ENCODE data around the gene STXBP5. TPM values are rescaled to one million over a fixed set of nuclear protein-coding genes. Genes with fewer than 3 reads are reported as not detected.

Gene STXBP5
- total and polyA plus RNA-seq, 9 of the 15 experiments (the other 6 are each of a cell fraction or from before 2014, with no cell fraction given): 23.3 to 172 (median 71.5) TPM

GRCh38 chr6:147434516-147434915, 230.3 kb downstream of the STXBP5 start:
- Histone ChIP-seq H4K20me1 (replicated peaks; ENCODE audit: control insufficient read depth, insufficient read depth, low read length) (no peaks in the 10 kb centered on the region), H3K9me1 (ENCODE audit: control insufficient read depth, insufficient read depth, low read length) (no peaks in the 10 kb centered on the region), H3K4me3 (no peak overlapping the region), H3K27me3 (ENCODE audit: control insufficient read depth in 2 of 2, insufficient read depth in 2 of 2, low read length in 2 of 2) (peaks cover 14 to 17% of the 10 kb centered on the region in 2 experiments), H3K9ac (ENCODE audit: insufficient read depth in 1 of 2, low read depth in 2 of 2, low read length in 2 of 2) (no peak overlapping the region), H3K36me3 (ENCODE audit: control insufficient read depth, insufficient read depth, low read length) (no peaks in the 10 kb centered on the region), H3K4me2 (ENCODE audit: insufficient read depth, low read length) (no peak overlapping the region), H3K9me3 (replicated peaks; ENCODE audit: control insufficient read depth, insufficient read depth, low read depth, low read length) (no peaks in the 10 kb centered on the region), H3K27ac (ENCODE audit: extremely low read depth, low read depth, low read length) (no peak overlapping the region), H2AFZ (ENCODE audit: low read depth, low read length) (no peak overlapping the region), H3K4me1 (replicated peaks in 1 of 2; ENCODE audit: control insufficient read depth in 2 of 2, insufficient read depth in 2 of 2, low read length in 2 of 2) (peaks cover 0 to 3% of the 10 kb centered on the region in 2 experiments; a peak in 2 of 5 replicates), H3K79me2 (ENCODE audit: control insufficient read depth, insufficient read depth, low read length) (no peaks in the 10 kb centered on the region)
- WGBS (ENCODE audit: insufficient coverage, low coverage, missing lambda C conversion rate): 3% methylated on average over 4 of the region's 4 CpGs
- ChIA-PET POLR2A (interaction anchor here (1.9 kb wide), 1 partner anchor 10 kb away, joined by 6 read pairs; no protein-coding TSS in a partner anchor), CTCF (ENCODE audit: low intra/inter-chr PET ratio) (no interaction called here)
- BruUV-seq (replicated peaks): no TSS peak
- FAIRE-seq: no peak
- no peak for ATAC-seq
- no peak for TF ChIP-seq ZC3H8 (IDR thresholded peaks at IDR 0.05)
- no peak for TF ChIP-seq MEF2A (IDR thresholded peaks at IDR 0.05; ENCODE audit: control insufficient read depth, low read depth, low read length)
- TF ChIP-seq IRF2 (CRISPR knock-in tag; IDR thresholded peaks at IDR 0.05): no peak
- TF ChIP-seq ZKSCAN1 (IDR thresholded peaks at IDR 0.05; ENCODE audit: low read depth, low read length): no peak
- TF ChIP-seq POLR2AphosphoS2 (IDR thresholded peaks at IDR 0.05; ENCODE audit: low read length): no peak
- no peak for TF ChIP-seq ZNF175 (CRISPR knock-in tag; IDR thresholded peaks at IDR 0.05; ENCODE audit: low read depth)
- no peak for TF ChIP-seq ZNF707 (CRISPR knock-in tag; conservative IDR thresholded peaks at IDR 0.05)
- peak; percentile 36; the same call in 1 of the 2 replicates for TF ChIP-seq ZNF316 (IDR thresholded peaks at IDR 0.05)
- DNase-seq (ENCODE audit: extremely low read depth in 1 of 4, low spot score in 3 of 4): no peak
- intact Hi-C loops (cut with micrococcal nuclease) (no loop called here), in situ Hi-C loops (cut with MboI) (no loop called here)

GRCh38 chr6:147437615-147438014, 233.4 kb downstream of the STXBP5 start:
- H3K27me3 ChIP-seq (ENCODE audit: control insufficient read depth in 2 of 2, insufficient read depth in 2 of 2, low read length in 2 of 2): peaks cover 9 to 11% of the 10 kb centered on the region in 2 experiments; a peak in 4 of 5 replicates
- no peaks in the 10 kb centered on the region for H3K9me1 ChIP-seq (ENCODE audit: control insufficient read depth, insufficient read depth, low read length)
- H3K9me3 ChIP-seq (replicated peaks; ENCODE audit: control insufficient read depth, insufficient read depth, low read depth, low read length): no peaks in the 10 kb centered on the region
- ChIA-PET CTCF (ENCODE audit: low intra/inter-chr PET ratio) (no interaction called here), POLR2A (interaction anchor here (1.5 kb wide), 1 partner anchor 30 kb away, joined by 3 read pairs; no protein-coding TSS in a partner anchor)
- WGBS (ENCODE audit: insufficient coverage, low coverage, missing lambda C conversion rate): 6% methylated on average over 3 of the region's 3 CpGs
- TF ChIP-seq YY1 (IDR thresholded peaks at IDR 0.05; ENCODE audit: borderline replicate concordance in 1 of 3, control insufficient read depth in 1 of 3, extremely low read depth in 1 of 3, insufficient read depth in 3 of 3, insufficient read length in 1 of 3, insufficient replicate concordance in 2 of 3, low read depth in 1 of 3, low read length in 2 of 3) (no peak), TARDBP (IDR thresholded peaks at IDR 0.05) (no peak), RFX5 (IDR thresholded peaks at IDR 0.05; ENCODE audit: low read depth, low read length) (no peak), GTF2E2 (tag; IDR thresholded peaks at IDR 0.05) (no peak), NCOA6 (IDR thresholded peaks at IDR 0.05) (no peak), NR1H2 (CRISPR knock-in tag; IDR thresholded peaks at IDR 0.05) (no peak), GTF2A2 (tag; IDR thresholded peaks at IDR 0.05) (no peak), ZNF717 (CRISPR knock-in tag; IDR thresholded peaks at IDR 0.05) (no peak)
- no peak overlapping the region for H3K4me3 ChIP-seq
- H3K9ac ChIP-seq (ENCODE audit: insufficient read depth in 1 of 2, low read depth in 2 of 2, low read length in 2 of 2): no peak overlapping the region
- H4K20me1 ChIP-seq (replicated peaks; ENCODE audit: control insufficient read depth, insufficient read depth, low read length): no peaks in the 10 kb centered on the region
- no TSS peak for BruUV-seq (replicated peaks)
- H3K4me1 ChIP-seq (replicated peaks in 1 of 2; ENCODE audit: control insufficient read depth in 2 of 2, insufficient read depth in 2 of 2, low read length in 2 of 2): no peaks in the 10 kb centered on the region
- H3K27ac ChIP-seq (ENCODE audit: extremely low read depth, low read depth, low read length): no peak overlapping the region
- no peak for ATAC-seq
- in situ Hi-C loops (cut with MboI) (no loop called here), intact Hi-C loops (cut with micrococcal nuclease) (no loop called here)
- DNase-seq (ENCODE audit: extremely low read depth in 1 of 4, low spot score in 3 of 4): no peak
- H3K79me2 ChIP-seq (ENCODE audit: control insufficient read depth, insufficient read depth, low read length): no peaks in the 10 kb centered on the region
- H2AFZ ChIP-seq (ENCODE audit: low read depth, low read length): no peak overlapping the region
- no peak for FAIRE-seq
- H3K36me3 ChIP-seq (ENCODE audit: control insufficient read depth, insufficient read depth, low read length): no peaks in the 10 kb centered on the region
- no peak overlapping the region for H3K4me2 ChIP-seq (ENCODE audit: insufficient read depth, low read length)

All from K562 (cell line).